Cerebellar cortex (tissue), 1 donor: Measurements from ENCODE around the gene FRMPD1.
"Not testable (repeated sequence)": the region's sequence is repeated elsewhere in the genome, so short reads cannot be mapped to it uniquely, and the experiment has no call there.

Source experiments
- DNase-seq: peaks from one replicate; pipeline ENCODE4 v3.0.0-alpha.2; 2015; ENCODE audit warnings: low spot score

Gene FRMPD1

GRCh38 chr9:37732952-37733351 lies 82.2 kb downstream of the FRMPD1 start:
- DNase-seq, result no peak

- no peak for DNase-seq
These were observed 88.5 kb downstream of the FRMPD1 start for GRCh38 chr9:37739222-37739621.

DNA sequence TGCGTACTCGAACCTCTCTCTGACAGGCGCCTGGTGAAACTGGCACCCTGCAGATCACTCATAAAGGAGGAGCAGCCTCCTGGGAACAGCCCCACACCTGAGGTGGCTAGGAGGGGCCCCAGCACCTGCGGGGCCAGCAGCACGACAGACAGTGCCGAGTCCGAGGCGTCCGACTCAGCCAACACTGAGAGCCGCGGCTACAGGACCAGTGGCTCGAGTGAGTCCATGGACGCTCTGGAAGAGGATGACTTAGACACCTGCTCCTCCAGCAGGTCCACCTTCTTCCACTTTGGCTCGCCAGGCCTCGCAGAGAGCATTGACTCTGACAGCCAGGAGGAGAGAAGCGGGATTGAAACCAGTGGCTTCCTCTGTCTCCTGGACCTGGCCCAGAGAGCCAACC lies 89.4 kb downstream of the FRMPD1 start:
- DNase-seq, result no peak

DNA sequence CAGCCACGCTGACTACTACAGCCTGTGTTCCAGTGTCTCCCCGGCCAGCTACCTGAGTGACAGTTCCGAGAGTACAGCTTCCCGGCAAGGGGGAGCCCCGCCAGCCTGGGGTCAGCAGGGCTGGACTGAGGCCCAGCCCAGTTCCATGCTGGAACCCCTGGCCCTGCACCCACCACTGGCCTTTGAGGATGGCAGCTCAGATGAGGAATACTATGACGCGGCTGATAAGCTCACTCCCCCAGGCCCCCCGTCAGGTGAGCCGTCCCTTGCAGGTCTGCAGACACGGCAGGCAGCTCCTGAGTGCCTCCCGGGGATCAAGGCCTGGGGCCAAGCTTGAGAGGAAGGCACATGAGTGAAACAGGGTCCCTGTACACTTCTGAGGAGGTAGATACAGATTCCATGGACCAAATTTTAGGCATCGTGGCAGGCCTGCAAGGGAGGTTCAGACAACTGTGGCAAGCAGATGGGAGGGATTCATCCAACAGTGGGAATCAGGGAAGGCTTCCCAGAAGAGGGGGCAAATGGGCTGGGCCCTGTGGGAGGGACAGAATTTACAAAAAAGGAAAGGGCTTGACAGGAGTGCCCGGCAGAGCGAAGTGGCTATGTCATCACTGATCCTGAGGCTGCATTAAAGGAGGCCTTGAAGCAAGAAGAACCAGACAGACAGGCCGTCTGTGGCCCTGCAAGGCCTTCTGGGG lies 90.0 kb downstream of the FRMPD1 start:
- no peak for DNase-seq

- no peak for DNase-seq
These were observed 95.2 kb downstream of the FRMPD1 start for GRCh38 chr9:37745970-37746369.

GRCh38 chr9:37746448-37747270 lies 95.9 kb downstream of the FRMPD1 start:
- DNase-seq, result no peak

- peak; percentile 70 for DNase-seq
These were observed 96.6 kb downstream of the FRMPD1 start for GRCh38 chr9:37747271-37747753.

DNA sequence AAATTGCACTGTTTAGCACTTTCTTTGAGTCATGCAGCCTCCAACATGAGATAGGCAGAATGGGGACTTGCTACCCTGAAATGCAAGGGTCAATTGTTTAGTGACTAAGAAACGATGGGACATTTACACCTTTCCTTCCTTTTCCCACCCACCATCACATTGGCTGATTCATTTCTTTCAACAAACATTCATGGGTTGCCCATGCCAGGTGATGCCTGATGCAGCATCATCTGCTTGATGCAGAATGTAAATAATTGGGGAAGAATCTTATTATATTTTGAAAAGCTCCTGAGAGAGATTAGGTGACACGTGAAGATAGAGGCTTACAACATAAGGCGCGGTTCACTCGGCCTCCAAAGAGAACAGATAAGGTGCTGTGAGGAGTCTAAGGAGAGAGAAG lies 98.4 kb downstream of the FRMPD1 start:
- no peak for DNase-seq

- no peak for DNase-seq
These were observed 100.4 kb downstream of the FRMPD1 start for GRCh38 chr9:37751186-37751585.

- not testable (repeated sequence) for DNase-seq
These were observed 101.0 kb downstream of the FRMPD1 start for GRCh38 chr9:37751704-37752103.

DNA sequence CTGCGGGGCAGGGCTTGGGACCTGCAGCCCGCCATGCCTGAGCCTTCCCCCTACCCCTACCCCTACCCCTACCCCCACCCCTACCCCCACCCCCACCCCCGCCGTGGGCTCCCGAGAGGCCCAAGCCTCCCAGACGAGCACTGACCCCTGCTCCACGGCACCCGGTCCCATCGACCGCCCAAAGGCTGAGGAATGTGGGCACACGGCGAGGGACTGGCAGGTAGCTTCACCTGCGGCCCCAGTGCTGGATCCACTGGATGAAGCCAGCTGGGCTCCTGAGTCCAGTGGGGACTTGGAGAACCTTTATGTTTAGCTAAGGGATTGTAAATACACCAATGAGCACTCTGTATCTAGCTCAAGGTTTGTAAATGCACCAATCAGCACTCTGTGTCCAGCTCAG lies 101.4 kb downstream of the FRMPD1 start:
- DNase-seq, result not testable (repeated sequence)

DNA sequence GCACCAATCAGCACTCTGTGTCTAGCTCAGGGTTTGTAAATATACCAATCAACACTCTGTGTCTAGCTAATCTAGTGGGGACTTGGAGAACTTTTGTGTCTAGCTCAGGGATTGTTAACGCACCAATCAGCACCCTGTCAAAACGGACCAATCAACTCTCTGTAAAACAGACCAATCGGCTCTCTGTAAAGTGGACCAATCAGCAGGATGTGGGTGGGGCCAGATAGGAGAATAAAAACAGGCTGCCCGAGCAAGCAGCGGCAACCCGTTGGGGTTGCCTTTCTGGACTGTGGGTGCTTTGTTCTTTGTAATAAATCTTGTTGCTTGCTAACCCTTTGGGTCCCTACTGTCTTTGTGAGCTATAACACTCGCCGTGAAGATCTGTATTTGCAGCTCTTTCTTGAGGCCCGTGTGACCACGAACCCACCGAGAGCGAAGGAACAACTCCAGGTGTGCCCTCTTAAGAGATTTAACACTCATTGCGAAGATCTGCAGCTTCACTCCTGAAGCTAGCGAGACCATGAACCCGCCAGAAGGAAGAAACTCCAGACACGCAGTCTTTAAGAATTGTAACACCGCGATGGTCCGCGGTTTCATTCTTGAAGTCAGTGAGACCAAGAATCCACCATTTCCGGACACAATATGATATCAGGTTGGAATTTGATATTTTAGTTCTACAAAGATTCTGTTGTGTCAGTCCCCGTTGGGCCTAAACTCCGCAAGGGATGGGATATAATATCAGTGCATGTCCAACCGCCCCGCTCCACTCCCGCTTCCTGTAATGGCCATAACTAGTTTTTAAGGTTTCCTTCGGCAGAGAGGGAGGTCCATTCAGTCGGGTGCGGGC lies 102.1 kb downstream of the FRMPD1 start:
- no peak for DNase-seq

- DNase-seq, result peak; percentile 75
These were observed 102.9 kb downstream of the FRMPD1 start, which contains the start of gene TRMT10B for GRCh38 chr9:37753489-37754190. Gene TRMT10B, plus strand, starts transcription at chr9:37753805. Its CDS starts 8,127 bp downstream, at chr9:37761932.

- DNase-seq, result no peak
These were observed 108.0 kb downstream of the FRMPD1 start for GRCh38 chr9:37758747-37759146.

DNA sequence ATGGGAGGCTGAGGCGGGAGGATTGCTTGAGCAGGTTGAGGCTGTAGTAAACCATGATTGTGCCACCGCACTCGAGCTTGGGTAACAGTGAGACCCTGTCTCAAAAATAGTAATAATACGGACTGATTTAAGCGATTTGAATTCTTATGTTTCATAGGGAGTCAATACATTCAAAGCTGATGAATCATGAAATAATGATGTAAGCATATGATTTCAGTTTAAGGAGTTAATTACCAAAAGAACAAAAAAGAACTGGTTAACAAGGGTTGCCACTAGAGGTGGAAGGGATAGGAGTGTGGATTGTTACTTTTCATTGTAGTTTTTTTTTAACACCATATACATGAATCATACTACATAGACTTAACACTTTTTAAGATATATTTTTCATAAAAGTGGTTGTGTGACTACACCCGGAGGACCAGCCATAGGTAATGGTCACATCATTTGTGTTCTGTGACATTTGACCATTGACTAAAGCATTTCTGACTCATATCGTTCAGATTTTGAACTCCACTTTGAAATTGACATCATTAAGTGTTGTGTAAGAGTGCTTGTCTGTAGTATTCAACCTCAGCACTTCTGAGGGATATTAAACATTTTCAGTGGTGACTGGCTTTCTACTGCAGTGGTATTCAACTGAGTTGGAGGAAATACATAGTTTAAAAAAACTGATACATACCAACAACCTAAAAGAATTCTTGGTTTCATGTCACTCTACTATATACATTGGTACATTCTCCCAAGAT lies 109.8 kb downstream of the FRMPD1 start:
- DNase-seq, result no peak

GRCh38 chr9:37761511-37761910 lies 110.8 kb downstream of the FRMPD1 start:
- no peak for DNase-seq

DNA sequence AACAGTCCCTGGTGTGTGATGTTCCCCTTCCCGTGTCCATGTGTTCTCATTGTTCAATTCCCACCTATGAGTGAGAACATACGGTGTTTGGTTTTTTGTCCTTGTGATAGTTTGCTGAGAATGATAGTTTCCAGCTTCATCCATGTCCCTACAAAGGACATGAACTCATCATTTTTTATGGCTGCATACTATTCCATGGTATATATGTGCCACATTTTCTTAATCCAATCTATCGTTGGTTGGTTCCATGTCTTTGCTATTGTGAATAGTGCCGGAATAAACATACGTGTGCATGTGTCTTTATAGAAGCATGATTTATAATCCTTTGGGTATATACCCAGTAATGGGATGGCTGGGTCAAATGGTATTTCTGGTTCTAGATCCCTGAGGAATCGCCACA lies 114.5 kb downstream of the FRMPD1 start:
- not testable (repeated sequence) for DNase-seq

GRCh38 chr9:37769306-37769705 lies 118.6 kb downstream of the FRMPD1 start:
- DNase-seq, result no peak

DNA sequence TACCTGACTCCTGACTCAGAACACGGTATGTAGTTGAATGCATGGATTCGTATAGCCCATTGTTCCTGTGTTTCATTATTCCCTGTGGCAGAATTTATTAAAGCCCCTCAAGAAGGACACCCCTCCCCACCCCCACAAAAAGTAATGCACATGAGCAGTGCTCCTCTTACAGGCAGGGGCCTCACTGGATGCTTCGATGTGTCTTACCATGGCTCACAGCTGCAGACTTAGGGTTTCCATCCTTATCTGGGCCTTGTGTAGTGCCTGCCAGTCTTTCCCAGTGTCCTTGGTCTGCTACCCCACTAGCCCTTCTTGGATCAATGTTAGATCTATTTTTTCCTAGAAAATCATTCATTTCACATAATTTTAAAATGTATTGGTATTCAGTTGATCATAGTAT lies 119.2 kb downstream of the FRMPD1 start:
- no peak for DNase-seq

DNA sequence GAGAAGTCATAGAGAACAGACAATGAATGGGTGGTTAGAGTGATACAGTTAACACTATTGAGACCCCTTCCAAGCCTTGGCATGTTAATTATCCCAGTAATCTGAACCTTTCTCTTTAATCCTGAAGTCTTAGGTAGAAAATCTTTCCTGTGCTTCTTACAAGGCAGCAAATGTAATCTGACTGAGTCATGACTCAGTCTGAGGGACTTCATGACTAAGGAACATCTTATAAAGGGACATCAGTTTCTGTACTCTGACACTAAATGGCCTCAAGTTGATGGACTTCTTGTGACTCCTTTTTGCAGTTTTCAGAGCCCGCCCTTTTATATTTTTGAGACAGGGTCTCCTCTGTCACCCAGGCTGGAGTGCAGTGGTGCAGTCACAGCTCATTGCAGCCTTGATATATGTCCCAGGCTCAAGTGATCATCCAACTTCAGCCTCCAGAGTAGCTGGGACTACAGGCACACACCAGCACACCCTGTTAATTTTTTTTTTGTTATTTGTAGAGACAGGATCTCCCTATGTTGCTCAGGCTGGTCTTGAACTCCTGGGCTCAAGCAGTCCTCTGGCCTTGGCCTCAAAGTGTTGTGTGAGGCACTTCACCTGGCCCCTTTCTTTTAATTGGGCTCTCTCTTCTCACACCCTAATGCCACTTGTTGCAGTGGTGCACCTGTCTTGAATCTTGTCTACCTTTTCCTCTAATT lies 124.6 kb downstream of the FRMPD1 start:
- no peak for DNase-seq
